AG04450 (cell line): Measurements from ENCODE around the gene SALL3. TPM values are rescaled to one million over a fixed set of nuclear protein-coding genes. Genes with fewer than 3 reads are reported as not detected.

Source experiments
- CTCF ChIA-PET: fragments of 300-600, 350-600 bp; formaldehyde crosslinking; extraction: SDS; loops from one replicate; lab custom pipeline; 2022; ENCODE audit warnings: antibody characterized with exemption, inconsistent platforms; lab: Charles Lee
- POLR2A ChIA-PET: fragments of 350-600 bp; formaldehyde crosslinking; extraction: SDS; loops from one replicate; lab custom pipeline; 2021; ENCODE audit warnings: antibody characterized with exemption, inconsistent platforms; lab: Yijun Ruan, JAX
- DNase-seq: peaks from one replicate; pipeline ENCODE4 v3.0.0-alpha.2; 2011; ENCODE audit warnings: low read depth, low spot score
- H3K27ac ChIP-seq: one replicate; pipeline ENCODE4 v1.5.1; 2012; ENCODE audit warnings: low read depth, low read length, control low read depth
- H3K27me3 ChIP-seq: one replicate; pipeline ENCODE4 v1.6.0; 2012; ENCODE audit warnings: low read length; ENCODE audit not compliant: control insufficient read depth, insufficient read depth
- H3K4me3 ChIP-seq: 2 replicates; pipeline ENCODE4 v1.5.1; 2011; ENCODE audit warnings: mild to moderate bottlenecking, low read depth, low read length, control low read depth
- H3K9me3 ChIP-seq: 2 replicates; pipeline ENCODE4 v1.5.1; 2012; ENCODE audit warnings: low read length; ENCODE audit not compliant: control insufficient read depth, insufficient read depth
- polyA plus RNA-seq: library from polyadenylated mRNA; depleted of rRNA; stranded (reverse); fragments of >200 nt; gene quantifications from 2 replicates; pipeline ENCODE4 v1.2.3, GENCODE V29; 2011
- TF ChIP-seq, protein P1 (sequence below): IDR thresholded peaks from 2 replicates; pipeline ENCODE4 v1.5.1; 2011; ENCODE audit warnings: low read depth, low read length, control low read depth, inconsistent platforms

Gene SALL3
- polyA plus RNA-seq, 1 experiment: not detected

DNA sequence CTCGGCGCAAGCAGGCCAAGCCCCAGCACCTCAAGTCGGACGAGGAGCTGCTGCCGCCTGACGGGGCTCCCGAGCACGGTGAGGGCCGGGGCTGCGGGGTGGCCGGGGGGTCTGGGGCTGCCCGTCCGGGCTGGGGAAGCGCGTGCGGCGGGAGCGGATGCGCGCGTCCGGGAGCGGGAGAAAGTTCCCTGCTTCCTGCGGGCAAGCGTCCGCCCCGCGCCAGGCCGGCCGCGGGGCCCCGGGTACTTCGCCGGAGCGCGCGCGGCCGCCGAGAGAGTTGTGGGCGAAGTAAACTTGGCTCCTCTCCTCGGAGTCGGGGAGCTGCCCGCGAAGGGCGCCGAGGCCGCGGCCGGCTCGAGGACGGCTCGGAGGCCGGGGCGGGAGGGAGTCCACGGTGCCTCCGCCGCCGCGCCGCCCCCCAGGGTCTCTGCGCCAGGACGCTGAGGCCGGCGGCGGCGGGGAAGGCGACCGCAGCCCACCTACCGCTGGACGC lies 707 bp downstream of the SALL3 start:
- POLR2A ChIA-PET: no interaction called here
- H3K27me3 ChIP-seq: peaks cover 55% of the 10 kb centered on the region
- DNase-seq: no peak
- no peak overlapping the region for H3K4me3 ChIP-seq
- peaks cover 4% of the 10 kb centered on the region; the same call in 1 of the 2 replicates for H3K9me3 ChIP-seq
- CTCF ChIA-PET: no interaction called here
- H3K27ac ChIP-seq: no peak overlapping the region
- TF ChIP-seq, protein P1, sequence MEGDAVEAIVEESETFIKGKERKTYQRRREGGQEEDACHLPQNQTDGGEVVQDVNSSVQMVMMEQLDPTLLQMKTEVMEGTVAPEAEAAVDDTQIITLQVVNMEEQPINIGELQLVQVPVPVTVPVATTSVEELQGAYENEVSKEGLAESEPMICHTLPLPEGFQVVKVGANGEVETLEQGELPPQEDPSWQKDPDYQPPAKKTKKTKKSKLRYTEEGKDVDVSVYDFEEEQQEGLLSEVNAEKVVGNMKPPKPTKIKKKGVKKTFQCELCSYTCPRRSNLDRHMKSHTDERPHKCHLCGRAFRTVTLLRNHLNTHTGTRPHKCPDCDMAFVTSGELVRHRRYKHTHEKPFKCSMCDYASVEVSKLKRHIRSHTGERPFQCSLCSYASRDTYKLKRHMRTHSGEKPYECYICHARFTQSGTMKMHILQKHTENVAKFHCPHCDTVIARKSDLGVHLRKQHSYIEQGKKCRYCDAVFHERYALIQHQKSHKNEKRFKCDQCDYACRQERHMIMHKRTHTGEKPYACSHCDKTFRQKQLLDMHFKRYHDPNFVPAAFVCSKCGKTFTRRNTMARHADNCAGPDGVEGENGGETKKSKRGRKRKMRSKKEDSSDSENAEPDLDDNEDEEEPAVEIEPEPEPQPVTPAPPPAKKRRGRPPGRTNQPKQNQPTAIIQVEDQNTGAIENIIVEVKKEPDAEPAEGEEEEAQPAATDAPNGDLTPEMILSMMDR: no peak

DNA sequence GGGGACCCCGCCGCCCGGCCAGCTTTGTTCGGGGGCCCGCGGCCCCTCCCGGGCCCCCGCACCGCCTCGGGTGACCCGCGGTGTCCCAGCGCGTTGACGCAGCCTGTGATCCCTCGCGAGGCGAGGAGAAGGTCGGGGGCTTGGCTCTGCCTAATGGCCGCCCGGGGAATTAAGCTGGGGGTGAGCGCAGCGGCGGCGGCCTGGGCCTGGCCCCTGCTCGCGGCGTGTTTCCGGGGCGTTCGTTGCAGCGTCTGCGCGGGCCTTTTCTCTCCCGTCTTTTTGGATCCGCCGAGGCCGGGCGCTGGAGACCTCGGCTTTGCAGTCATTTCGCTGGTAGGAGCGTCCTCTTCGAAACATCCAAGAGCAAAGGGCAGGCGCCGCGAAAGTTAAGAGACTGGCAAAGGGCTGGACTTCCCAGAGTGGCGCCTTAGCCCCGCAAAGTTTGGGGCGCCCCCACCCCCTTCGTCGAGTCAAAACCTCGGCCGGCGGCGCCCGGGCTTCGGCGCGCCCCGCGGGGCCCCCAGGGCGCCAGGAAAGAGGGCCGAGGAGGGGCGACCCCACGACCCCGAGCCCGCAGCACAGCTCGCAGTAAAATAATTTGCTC lies 1.3 kb downstream of the SALL3 start:
- TF ChIP-seq, protein P1: no peak
- Histone ChIP-seq H3K27ac (no peak overlapping the region), H3K27me3 (peaks cover 54% of the 10 kb centered on the region), H3K4me3 (no peak overlapping the region), H3K9me3 (peaks cover 4% of the 10 kb centered on the region; the same call in 1 of the 2 replicates)
- no peak for DNase-seq
- ChIA-PET CTCF (no interaction called here), POLR2A (no interaction called here)

DNA sequence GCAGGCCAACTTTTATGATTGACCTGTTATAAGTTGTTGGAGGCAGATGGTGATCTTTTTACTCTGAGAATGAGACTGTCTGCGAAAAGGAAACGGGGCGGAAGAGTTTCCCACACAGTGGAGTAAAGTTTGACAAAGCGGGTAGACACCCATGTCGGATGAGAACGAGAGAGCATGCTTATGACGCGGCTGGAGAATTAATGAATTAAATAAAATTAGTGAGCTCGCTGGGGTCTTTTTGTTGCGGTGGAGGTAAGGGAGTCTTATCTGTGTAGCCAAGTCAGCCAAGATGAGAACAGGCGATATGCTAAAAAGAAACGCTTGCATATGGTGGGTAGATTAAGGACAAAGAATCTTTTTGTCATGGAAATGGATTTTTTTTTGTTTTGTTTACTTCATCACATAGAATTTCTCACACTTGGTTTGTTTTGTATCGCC lies 1.8 kb downstream of the SALL3 start:
- no peak for DNase-seq
- TF ChIP-seq, protein P1: no peak
- H3K27ac ChIP-seq: no peak overlapping the region
- H3K27me3 ChIP-seq: peaks cover 55% of the 10 kb centered on the region
- ChIA-PET POLR2A (no interaction called here), CTCF (no interaction called here)
- peaks cover 4% of the 10 kb centered on the region; the same call in 1 of the 2 replicates for H3K9me3 ChIP-seq
- no peak overlapping the region for H3K4me3 ChIP-seq

DNA sequence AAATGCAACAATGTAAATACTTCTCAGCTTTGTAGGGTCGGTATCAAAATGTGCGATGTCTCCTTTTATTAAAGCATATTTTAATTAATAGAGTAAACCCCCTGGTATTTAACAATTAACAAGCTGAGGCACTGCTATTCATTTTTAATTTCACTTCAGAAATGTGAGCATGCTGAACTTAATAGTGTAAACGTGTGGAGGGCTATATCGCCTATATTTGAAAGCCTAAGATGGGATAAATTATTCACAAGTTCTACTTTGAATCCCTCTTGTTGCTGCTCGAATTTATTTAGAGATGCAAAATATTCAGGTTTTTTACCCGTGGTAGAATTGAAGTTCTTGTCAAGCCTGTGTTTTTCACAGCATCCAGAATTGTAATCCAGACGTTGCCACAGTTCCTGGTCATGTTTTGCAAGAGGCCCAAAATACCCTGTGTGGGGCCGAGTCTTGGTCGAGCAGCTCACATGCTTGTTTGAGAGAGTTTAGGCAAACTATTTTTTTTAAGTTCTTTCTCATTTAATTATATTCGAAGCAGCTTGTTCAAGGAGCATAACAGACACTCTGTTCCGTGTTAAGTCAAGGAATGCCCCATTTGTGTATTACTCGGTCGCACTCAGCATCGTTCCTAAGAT lies 2.5 kb downstream of the SALL3 start:
- POLR2A ChIA-PET: no interaction called here
- TF ChIP-seq, protein P1: no peak
- Histone ChIP-seq H3K4me3 (no peak overlapping the region), H3K27me3 (peaks cover 50% of the 10 kb centered on the region), H3K9me3 (peaks cover 4% of the 10 kb centered on the region; the same call in 1 of the 2 replicates), H3K27ac (no peak overlapping the region)
- no peak for DNase-seq
- CTCF ChIA-PET: no interaction called here

DNA sequence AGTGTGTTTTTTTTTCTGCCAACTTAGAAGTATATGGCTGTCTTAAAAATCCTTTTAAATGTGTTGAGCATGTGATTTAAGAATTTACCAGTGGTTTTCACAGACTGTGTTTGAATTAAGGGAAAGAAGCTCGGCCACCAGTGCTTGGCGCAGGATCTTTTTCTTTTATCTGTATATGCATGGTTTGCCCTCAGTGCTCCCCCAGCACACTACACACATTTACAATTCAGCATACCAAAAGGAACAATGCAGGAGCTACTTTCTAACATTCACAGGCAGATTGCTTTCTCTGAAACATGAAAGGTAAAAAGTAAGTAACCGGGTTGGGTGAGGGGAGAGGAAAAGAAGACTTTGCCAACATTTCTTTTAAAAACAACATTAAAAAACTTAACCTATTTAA lies 3.9 kb downstream of the SALL3 start:
- ChIA-PET CTCF (interaction anchor here (0.5 to 0.6 kb wide), 2 partner anchors 426 to 1753 kb away, joined by 3 read pairs; no protein-coding TSS in a partner anchor), POLR2A (no interaction called here)
- no peak overlapping the region for H3K4me3 ChIP-seq
- peaks cover 4% of the 10 kb centered on the region; the same call in 1 of the 2 replicates for H3K9me3 ChIP-seq
- TF ChIP-seq, protein P1: no peak
- DNase-seq: no peak
- H3K27me3 ChIP-seq: peaks cover 40% of the 10 kb centered on the region
- H3K27ac ChIP-seq: no peak overlapping the region
